Brain microvascular endothelial cell (primary cell): ENCODE data around the gene TTC39C.
"Not testable (repeated sequence)": the region's sequence is repeated elsewhere in the genome, so short reads cannot be mapped to it uniquely, and the experiment has no call there.

Experiments used
- DNase-seq: peaks from one replicate; pipeline ENCODE4 v3.0.0-alpha.2; 2020
- H3K27ac ChIP-seq: fragments of 250-450 bp; sonication (Bioruptor Pico); 2 replicates; pipeline ENCODE4 v1.5.1; 2020; ENCODE audit warnings: mild to moderate bottlenecking, moderate library complexity
- H3K27me3 ChIP-seq: fragments of 250-450 bp; sonication (Bioruptor Pico); replicated peaks from 2 replicates; pipeline ENCODE4 v1.5.1; 2020; ENCODE audit warnings: mild to moderate bottlenecking
- H3K36me3 ChIP-seq: fragments of 250-450 bp; sonication (Bioruptor Pico); replicated peaks from 2 replicates; pipeline ENCODE4 v1.5.1; 2020; ENCODE audit warnings: mild to moderate bottlenecking
- H3K4me3 ChIP-seq: 2 replicates; pipeline ENCODE4 v1.5.1; 2011; ENCODE audit warnings: low read depth, mild to moderate bottlenecking, control low read depth, low read length, moderate library complexity
- CTCF ChIP-seq: IDR thresholded peaks from 2 replicates; pipeline ENCODE4 v1.5.1; 2011; ENCODE audit warnings: low read depth, mild to moderate bottlenecking, moderate library complexity, low read length, control low read depth, inconsistent platforms; ENCODE audit errors: missing control alignments
- in situ Hi-C: cut with HindIII; loops from 2 replicates; pipeline ENCODE4 v1.10.0; 2017; ENCODE audit warnings: low sequenced_read_pairs, low pct_ligation_motif_present

TTC39C gene

GRCh38 chr18:24071779-24072178, 57.2 kb downstream of the TTC39C start:
- no peak for DNase-seq

GRCh38 chr18:24072743-24073142, 58.2 kb downstream of the TTC39C start:
- H3K27me3 ChIP-seq = no peaks in the 10 kb centered on the region
- TF ChIP-seq CTCF = no peak
- H3K36me3 ChIP-seq = no peaks in the 10 kb centered on the region
- no peak overlapping the region for H3K27ac ChIP-seq
- in situ Hi-C loops = no loop called here
- no peak for DNase-seq
- H3K4me3 ChIP-seq = no peak overlapping the region

More at GRCh38 chr18:24071779-24072178, 57.2 kb downstream of the TTC39C start:
- H3K27ac ChIP-seq = no peak overlapping the region
- in situ Hi-C loops = no loop called here
- no peaks in the 10 kb centered on the region for H3K36me3 ChIP-seq
- H3K27me3 ChIP-seq = no peaks in the 10 kb centered on the region
- no peak for TF ChIP-seq CTCF
- H3K4me3 ChIP-seq = no peak overlapping the region

GRCh38 chr18:24073791-24074190, 59.2 kb downstream of the TTC39C start:
- Histone ChIP-seq H3K36me3 (no peaks in the 10 kb centered on the region), H3K27me3 (no peaks in the 10 kb centered on the region), H3K4me3 (no peak overlapping the region), H3K27ac (no peak overlapping the region)
- in situ Hi-C loops = no loop called here
- TF ChIP-seq CTCF = no peak
- DNase-seq = no peak

GRCh38 chr18:24074757-24075156, 60.2 kb downstream of the TTC39C start:
- H3K4me3 ChIP-seq, H3K27me3 ChIP-seq, in situ Hi-C loops, H3K36me3 ChIP-seq, DNase-seq, H3K27ac ChIP-seq: not testable (repeated sequence)

GRCh38 chr18:24075767-24076597, 61.4 kb downstream of the TTC39C start:
- peak overlapping the region; percentile 61 for H3K27ac ChIP-seq
- in situ Hi-C loops = no loop called here
- peak; percentile 98 for DNase-seq
- H3K27me3 ChIP-seq = no peaks in the 10 kb centered on the region
- TF ChIP-seq CTCF = peak; percentile 83
- H3K36me3 ChIP-seq = no peaks in the 10 kb centered on the region
- no peak overlapping the region for H3K4me3 ChIP-seq

DNA sequence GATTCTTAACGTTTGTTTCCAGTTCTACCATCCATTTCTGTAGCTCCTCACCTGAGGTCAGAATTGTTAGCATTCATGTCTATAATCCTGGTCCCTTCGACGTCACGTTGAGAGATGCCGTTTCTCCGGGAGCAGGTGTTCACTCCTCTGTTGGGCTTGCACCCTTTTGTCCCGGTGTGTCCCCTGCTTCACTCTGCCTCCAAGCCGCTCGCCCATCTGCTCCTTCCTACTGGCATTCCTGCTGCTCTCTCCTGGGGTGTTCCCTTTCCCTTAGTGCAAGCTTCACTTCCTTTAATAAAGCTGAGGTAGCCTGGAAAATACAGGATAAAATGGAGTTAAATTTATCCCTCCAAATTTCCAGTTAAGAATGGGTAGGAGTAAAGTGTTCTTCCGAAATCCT, 62.4 kb downstream of the TTC39C start:
- Histone ChIP-seq H3K4me3 (no peak overlapping the region), H3K36me3 (no peaks in the 10 kb centered on the region), H3K27ac (no peak overlapping the region), H3K27me3 (no peaks in the 10 kb centered on the region)
- no peak for DNase-seq
- TF ChIP-seq CTCF = no peak
- in situ Hi-C loops = no loop called here
